Fibroblast of lung (primary cell): ENCODE results near the gene FASTK. TPM values are rescaled to one million over a fixed set of nuclear protein-coding genes. Genes with fewer than 3 reads are reported as not detected.

ENCODE experiments used
- DNase-seq, 2 donors: peaks; one replicate each; pipeline versions ENCODE4 v3.0.0 to v3.0.0-alpha.2; 2010; ENCODE audit warnings: low read depth in 2 of 2
- H2AFZ ChIP-seq: 2 replicates; pipeline ENCODE4 v1.5.1; 2012; ENCODE audit warnings: low read length, control low read depth, inconsistent platforms
- H3K27ac ChIP-seq: 2 replicates; pipeline ENCODE4 v1.5.1; 2011; ENCODE audit warnings: low read length, control low read depth; ENCODE audit not compliant: insufficient read depth
- H3K27me3 ChIP-seq: 2 replicates; pipeline ENCODE4 v1.5.1; 2011; ENCODE audit warnings: mild to moderate bottlenecking, low read length; ENCODE audit not compliant: control insufficient read depth, insufficient read depth
- H3K36me3 ChIP-seq: 2 replicates; pipeline ENCODE4 v1.5.1; 2011; ENCODE audit warnings: low read length; ENCODE audit not compliant: control insufficient read depth, insufficient read depth
- H3K4me1 ChIP-seq: 2 replicates; pipeline ENCODE4 v1.5.1; 2011; ENCODE audit warnings: low read length; ENCODE audit not compliant: control insufficient read depth, insufficient read depth; ENCODE audit errors: extremely low read depth
- H3K4me2 ChIP-seq: 2 replicates; pipeline ENCODE4 v1.5.1; 2011; ENCODE audit warnings: low read length, control low read depth; ENCODE audit not compliant: insufficient read depth; ENCODE audit errors: extremely low read depth
- H3K4me3 ChIP-seq, 4 experiments: fragments of 200-600 bp in 1 of 4; sonication (generic) in 1 of 4; replicated peaks in 1 of 4; 2 replicates each; pipeline ENCODE4 v1.5.1; 2011 to 2016; ENCODE audit warnings: low read length in 4 of 4, low read depth in 3 of 4, mild to moderate bottlenecking in 3 of 4, control low read depth in 2 of 4, inconsistent platforms in 1 of 4, mixed read lengths in 1 of 4; ENCODE audit not compliant: insufficient read depth in 1 of 4; ENCODE audit errors: control extremely low read depth in 1 of 4
- H3K79me2 ChIP-seq: 2 replicates; pipeline ENCODE4 v1.5.1; 2012; ENCODE audit warnings: mild to moderate bottlenecking, low read length, inconsistent platforms; ENCODE audit not compliant: control insufficient read depth, insufficient read depth
- H3K9ac ChIP-seq: 2 replicates; pipeline ENCODE4 v1.5.1; 2011; ENCODE audit warnings: mild to moderate bottlenecking, low read length, control low read depth; ENCODE audit not compliant: insufficient read depth
- H3K9me3 ChIP-seq: 2 replicates; pipeline ENCODE4 v1.5.1; 2012; ENCODE audit warnings: low read depth, low read length; ENCODE audit not compliant: control insufficient read depth, insufficient read depth
- H4K20me1 ChIP-seq: 2 replicates; pipeline ENCODE4 v1.5.1; 2011; ENCODE audit warnings: low read length; ENCODE audit not compliant: control insufficient read depth, insufficient read depth; ENCODE audit errors: extremely low read depth
- EZH2 ChIP-seq: IDR thresholded peaks from 2 replicates; pipeline ENCODE4 v1.5.1; 2012; ENCODE audit warnings: low read length, control low read depth, mild to moderate bottlenecking; ENCODE audit errors: missing control alignments
- polyA plus RNA-seq, 2 donors: library from polyadenylated mRNA; depleted of rRNA in 1 of 2; stranded (reverse) in 1 of 2; unstranded in 1 of 2; fragments of >200 nt; gene quantifications; 2 replicates each; pipeline ENCODE4 v1.2.1, GENCODE V29; 2011 to 2012; ENCODE audit warnings: missing spikeins in 1 of 2
- total RNA-seq: library from RNA; depleted of rRNA; stranded (reverse); fragments of >200 nt; gene quantifications from 2 replicates; pipeline ENCODE4 v1.2.1, GENCODE V29; 2014
- TF ChIP-seq, protein P1 (sequence below), 2 donors: IDR thresholded peaks in 1 of 2; conservative IDR thresholded peaks in 1 of 2; 1 replicate in 1 of 2; 2 replicates in 1 of 2; pipeline ENCODE4 v1.5.1; 2011 to 2012; ENCODE audit warnings: low read length in 2 of 2, control low read depth in 1 of 2, inconsistent platforms in 1 of 2, low read depth in 1 of 2, mild to moderate bottlenecking in 1 of 2

Gene FASTK
- total and polyA plus RNA-seq, 2 donors (not counting 1 experiment from before 2014, with no cell fraction given): 33.8 to 69.5 TPM

GRCh38 chr7:151118108-151119054, 37.8 kb upstream of the FASTK start:
- Histone ChIP-seq H4K20me1 (no peaks in the 10 kb centered on the region), H3K27ac (no peak overlapping the region), H3K9me3 (no peaks in the 10 kb centered on the region), H3K36me3 (peaks cover 22% of the 10 kb centered on the region), H3K27me3 (no peaks in the 10 kb centered on the region), H3K4me2 (no peak overlapping the region), H3K4me3 (no peak overlapping the region), H3K4me1 (peaks cover 9% of the 10 kb centered on the region), H3K9ac (no peak overlapping the region), H3K79me2 (peaks cover 9% of the 10 kb centered on the region), H2AFZ (no peak overlapping the region)
- no peak for DNase-seq
- TF ChIP-seq, protein P1, sequence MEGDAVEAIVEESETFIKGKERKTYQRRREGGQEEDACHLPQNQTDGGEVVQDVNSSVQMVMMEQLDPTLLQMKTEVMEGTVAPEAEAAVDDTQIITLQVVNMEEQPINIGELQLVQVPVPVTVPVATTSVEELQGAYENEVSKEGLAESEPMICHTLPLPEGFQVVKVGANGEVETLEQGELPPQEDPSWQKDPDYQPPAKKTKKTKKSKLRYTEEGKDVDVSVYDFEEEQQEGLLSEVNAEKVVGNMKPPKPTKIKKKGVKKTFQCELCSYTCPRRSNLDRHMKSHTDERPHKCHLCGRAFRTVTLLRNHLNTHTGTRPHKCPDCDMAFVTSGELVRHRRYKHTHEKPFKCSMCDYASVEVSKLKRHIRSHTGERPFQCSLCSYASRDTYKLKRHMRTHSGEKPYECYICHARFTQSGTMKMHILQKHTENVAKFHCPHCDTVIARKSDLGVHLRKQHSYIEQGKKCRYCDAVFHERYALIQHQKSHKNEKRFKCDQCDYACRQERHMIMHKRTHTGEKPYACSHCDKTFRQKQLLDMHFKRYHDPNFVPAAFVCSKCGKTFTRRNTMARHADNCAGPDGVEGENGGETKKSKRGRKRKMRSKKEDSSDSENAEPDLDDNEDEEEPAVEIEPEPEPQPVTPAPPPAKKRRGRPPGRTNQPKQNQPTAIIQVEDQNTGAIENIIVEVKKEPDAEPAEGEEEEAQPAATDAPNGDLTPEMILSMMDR (conservative IDR thresholded peaks at IDR 0.05 in 1 of 2, IDR thresholded peaks at IDR 0.05 in 1 of 2; ENCODE audit: low read depth in 1 of 2, low read length in 2 of 2): no peak
- TF ChIP-seq EZH2: no peak

DNA sequence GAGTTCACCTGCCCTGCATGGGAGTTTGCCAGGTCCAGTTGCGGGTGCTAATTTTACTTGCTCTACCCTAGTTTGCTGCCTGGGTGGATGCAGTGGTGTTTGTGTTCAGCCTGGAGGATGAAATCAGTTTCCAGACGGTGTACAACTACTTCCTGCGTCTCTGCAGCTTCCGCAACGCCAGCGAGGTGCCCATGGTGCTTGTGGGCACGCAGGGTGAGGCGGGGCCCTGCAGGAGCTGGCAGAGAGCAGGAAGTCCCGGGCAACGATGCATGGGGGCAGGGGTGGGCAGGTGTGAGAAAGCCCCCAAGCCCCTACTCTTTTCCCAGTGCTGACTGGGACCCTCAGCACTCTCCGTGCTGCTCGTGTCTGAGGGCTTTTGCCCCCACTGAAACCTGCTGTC, 37.0 kb upstream of the FASTK start:
- H4K20me1 ChIP-seq: no peaks in the 10 kb centered on the region
- peaks cover 13% of the 10 kb centered on the region for H3K79me2 ChIP-seq
- H3K27me3 ChIP-seq: no peaks in the 10 kb centered on the region

More for the DNA sequence above, 37.0 kb upstream of the FASTK start:
- Histone ChIP-seq H3K4me2 (no peak overlapping the region), H2AFZ (no peak overlapping the region), H3K4me3 (no peak overlapping the region), H3K36me3 (peaks cover 19% of the 10 kb centered on the region), H3K9ac (no peak overlapping the region), H3K27ac (no peak overlapping the region), H3K9me3 (no peaks in the 10 kb centered on the region), H3K4me1 (peaks cover 14% of the 10 kb centered on the region)
- no peak for DNase-seq
- TF ChIP-seq, protein P1 (conservative IDR thresholded peaks at IDR 0.05 in 1 of 2, IDR thresholded peaks at IDR 0.05 in 1 of 2; ENCODE audit: low read depth in 1 of 2, low read length in 2 of 2): no peak
- no peak for TF ChIP-seq EZH2
